Measurements from ENCODE around the gene PRUNE2. TPM values are rescaled to one million over a fixed set of nuclear protein-coding genes. Genes with fewer than 3 reads are reported as not detected.

PRUNE2 gene
- polyA plus RNA-seq, 1 of the 3 experiments (the other 2 are of a cell fraction) = 13.0 TPM

DNA sequence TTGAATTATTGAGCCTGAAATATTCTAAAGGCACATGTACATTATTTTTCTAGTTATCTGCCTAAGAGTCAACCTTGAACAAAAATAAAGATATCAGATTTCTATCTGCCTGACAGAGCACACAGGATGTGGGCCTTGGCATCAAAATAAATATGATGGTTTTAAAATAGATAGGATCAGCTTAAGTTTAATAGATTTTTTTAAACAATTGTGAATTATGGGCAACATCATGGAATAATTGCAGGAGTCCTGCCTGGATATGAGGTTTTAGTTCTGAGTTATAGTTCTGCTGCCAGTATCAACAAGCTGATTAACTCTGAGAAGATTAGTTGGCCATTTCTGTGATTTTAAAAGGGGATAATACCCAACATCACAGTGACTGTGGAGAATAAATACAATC is 248.6 kb downstream of the PRUNE2 start:
- DNase-seq = no peak
- Histone ChIP-seq H3K4me2 (peak overlapping the region; percentile 13; the same call in 1 of the 2 replicates), H3F3A (replicated peaks; ENCODE audit: insufficient read depth) (peaks cover 46% of the 10 kb centered on the region), H2AFZ (ENCODE audit: low read depth) (no peak overlapping the region), H4K20me1 (ENCODE audit: insufficient read depth) (no peaks in the 10 kb centered on the region), H3K9me2 (no peaks in the 10 kb centered on the region), H3K9ac (no peak overlapping the region), H3K36me3 (replicated peaks in 1 of 2; ENCODE audit: control insufficient read depth in 1 of 2, insufficient read depth in 2 of 2, low read length in 1 of 2) (peaks cover 0 to 4% of the 10 kb centered on the region in 2 experiments), H3K27ac (ENCODE audit: low read depth in 2 of 2, low read length in 1 of 2) (peak overlapping the region in 1 of 2 experiments; percentile 91; a peak in 3 of 4 replicates), H3K9me3 (no peaks in the 10 kb centered on the region), H3K79me2 (ENCODE audit: insufficient read depth) (no peaks in the 10 kb centered on the region), H3K4me3 (ENCODE audit: low read depth in 2 of 2, low read length in 1 of 2) (no peak overlapping the region), H3K4me1 (ENCODE audit: control insufficient read depth in 1 of 2, insufficient read depth in 2 of 2, low read depth in 1 of 2, low read length in 1 of 2) (peaks cover 0 to 53% of the 10 kb centered on the region in 2 experiments; a peak in 3 of 4 replicates), H3K27me3 (ENCODE audit: insufficient read depth) (no peaks in the 10 kb centered on the region)
- CTCF ChIA-PET = interaction anchor here (1.3 kb wide), 1 partner anchor 47 kb away, joined by 4 read pairs; no protein-coding TSS in a partner anchor
- POLR2A ChIA-PET = no interaction called here
- no peak for TF ChIP-seq ZBTB33 (IDR thresholded peaks at IDR 0.05; ENCODE audit: borderline replicate concordance, low read depth)
- TF ChIP-seq EZH2phosphoT487 (IDR thresholded peaks at IDR 0.05; ENCODE audit: borderline replicate concordance, low read depth) = no peak
- TF ChIP-seq ELF1 (IDR thresholded peaks at IDR 0.05) = no peak
- peak; percentile 84 for TF ChIP-seq NFIC (IDR thresholded peaks at IDR 0.05; ENCODE audit: borderline replicate concordance)
- peak; percentile 85 for TF ChIP-seq TCF12 (IDR thresholded peaks at IDR 0.05)
- TF ChIP-seq, protein P1, sequence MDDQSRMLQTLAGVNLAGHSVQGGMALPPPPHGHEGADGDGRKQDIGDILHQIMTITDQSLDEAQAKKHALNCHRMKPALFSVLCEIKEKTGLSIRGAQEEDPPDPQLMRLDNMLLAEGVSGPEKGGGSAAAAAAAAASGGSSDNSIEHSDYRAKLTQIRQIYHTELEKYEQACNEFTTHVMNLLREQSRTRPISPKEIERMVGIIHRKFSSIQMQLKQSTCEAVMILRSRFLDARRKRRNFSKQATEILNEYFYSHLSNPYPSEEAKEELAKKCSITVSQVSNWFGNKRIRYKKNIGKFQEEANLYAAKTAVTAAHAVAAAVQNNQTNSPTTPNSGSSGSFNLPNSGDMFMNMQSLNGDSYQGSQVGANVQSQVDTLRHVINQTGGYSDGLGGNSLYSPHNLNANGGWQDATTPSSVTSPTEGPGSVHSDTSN (IDR thresholded peaks at IDR 0.05) = peak; percentile 87
- TF ChIP-seq MEF2A (IDR thresholded peaks at IDR 0.05; ENCODE audit: borderline replicate concordance, low read depth) = no peak
- no peak for TF ChIP-seq NRF1 (IDR thresholded peaks at IDR 0.05; ENCODE audit: low read depth, low read length)
- TF ChIP-seq, protein P2, sequence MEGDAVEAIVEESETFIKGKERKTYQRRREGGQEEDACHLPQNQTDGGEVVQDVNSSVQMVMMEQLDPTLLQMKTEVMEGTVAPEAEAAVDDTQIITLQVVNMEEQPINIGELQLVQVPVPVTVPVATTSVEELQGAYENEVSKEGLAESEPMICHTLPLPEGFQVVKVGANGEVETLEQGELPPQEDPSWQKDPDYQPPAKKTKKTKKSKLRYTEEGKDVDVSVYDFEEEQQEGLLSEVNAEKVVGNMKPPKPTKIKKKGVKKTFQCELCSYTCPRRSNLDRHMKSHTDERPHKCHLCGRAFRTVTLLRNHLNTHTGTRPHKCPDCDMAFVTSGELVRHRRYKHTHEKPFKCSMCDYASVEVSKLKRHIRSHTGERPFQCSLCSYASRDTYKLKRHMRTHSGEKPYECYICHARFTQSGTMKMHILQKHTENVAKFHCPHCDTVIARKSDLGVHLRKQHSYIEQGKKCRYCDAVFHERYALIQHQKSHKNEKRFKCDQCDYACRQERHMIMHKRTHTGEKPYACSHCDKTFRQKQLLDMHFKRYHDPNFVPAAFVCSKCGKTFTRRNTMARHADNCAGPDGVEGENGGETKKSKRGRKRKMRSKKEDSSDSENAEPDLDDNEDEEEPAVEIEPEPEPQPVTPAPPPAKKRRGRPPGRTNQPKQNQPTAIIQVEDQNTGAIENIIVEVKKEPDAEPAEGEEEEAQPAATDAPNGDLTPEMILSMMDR (IDR thresholded peaks at IDR 0.05) = no peak
- no peak for TF ChIP-seq MAX (IDR thresholded peaks at IDR 0.05; ENCODE audit: low read depth)
- TF ChIP-seq CHD2 (IDR thresholded peaks at IDR 0.05; ENCODE audit: low read length, partially characterized antibody) = no peak
- TF ChIP-seq SMC3 (IDR thresholded peaks at IDR 0.05; ENCODE audit: low read depth, low read length) = no peak
- TF ChIP-seq FOXJ3 (CRISPR knock-in tag; IDR thresholded peaks at IDR 0.05) = no peak
- TF ChIP-seq POLR2AphosphoS5 (IDR thresholded peaks at IDR 0.05; ENCODE audit: low read depth, low read length) = peak; percentile 55; the same call in 1 of the 2 replicates
- no peak for TF ChIP-seq GATA2 (CRISPR knock-in tag; IDR thresholded peaks at IDR 0.05)
- TF ChIP-seq USF2 (IDR thresholded peaks at IDR 0.05; ENCODE audit: borderline replicate concordance, low read depth, low read length) = no peak
- 0 out of 2 replicates have a peak, but pooled peaks have one; percentile 24 for TF ChIP-seq SIN3A (IDR thresholded peaks at IDR 0.05; ENCODE audit: borderline replicate concordance, low read depth, low read length)
- no peak for TF ChIP-seq TAF1 (IDR thresholded peaks at IDR 0.05; ENCODE audit: borderline replicate concordance, low read depth, low read length)
- no peak for TF ChIP-seq GABPA (IDR thresholded peaks at IDR 0.05; ENCODE audit: low read depth)
- TF ChIP-seq RXRA (IDR thresholded peaks at IDR 0.05; ENCODE audit: borderline replicate concordance, low read depth) = 0 out of 2 replicates have a peak, but pooled peaks have one; percentile 50
- no peak for TF ChIP-seq RFX5 (IDR thresholded peaks at IDR 0.05; ENCODE audit: low read length)
- TF ChIP-seq MXI1 (IDR thresholded peaks at IDR 0.05; ENCODE audit: low read depth, low read length) = no peak
- peak in 1 of 2 experiments; percentile 79; a peak in 2 of 4 replicates for TF ChIP-seq EP300 (IDR thresholded peaks at IDR 0.05; ENCODE audit: borderline replicate concordance in 1 of 2, low read depth in 1 of 2, low read length in 1 of 2)
- TF ChIP-seq FOXM1 (IDR thresholded peaks at IDR 0.05; ENCODE audit: low read depth) = peak; percentile 82
- TF ChIP-seq RCOR1 (IDR thresholded peaks at IDR 0.05; ENCODE audit: low read length) = no peak
- TF ChIP-seq FOSL2 (IDR thresholded peaks at IDR 0.05; ENCODE audit: borderline replicate concordance, low read depth) = peak; percentile 39; the same call in 1 of the 2 replicates
- TF ChIP-seq RAD21 (IDR thresholded peaks at IDR 0.05; ENCODE audit: low read length) = no peak
